Peyer's patch (tissue), 4 donors: ENCODE results near the gene THUMPD2.

Experiments
- CTCF ChIP-seq, 6 experiments: fragments of 450-650 bp in 4 of 6; fragments of 200-600 bp in 2 of 6; sonication (generic) in 1 of 6; IDR thresholded peaks; one replicate each; pipeline ENCODE4 v1.5.1; 2017 to 2019; ENCODE audit warnings: antibody characterized with exemption in 6 of 6, mild to moderate bottlenecking in 3 of 6, moderate library complexity in 1 of 6
- POLR2A ChIP-seq, 2 donors: fragments of 450-650 bp; IDR thresholded peaks; one replicate each; pipeline ENCODE4 v1.5.1; 2017; ENCODE audit warnings: antibody characterized with exemption in 2 of 2, mild to moderate bottlenecking in 2 of 2, moderate library complexity in 2 of 2

GRCh38 chr2:39778775-39779340, at the start of gene THUMPD2:
- TF ChIP-seq CTCF (IDR thresholded peaks at IDR 0.05) (no peak), POLR2A (IDR thresholded peaks at IDR 0.05) (peak; percentile 64 to 67)
